ENCODE measurements around the gene IGFBP3.

The IGFBP3 gene

GRCh38 chr7:45921699-45922519 lies 837 bp upstream of the IGFBP3 start:
- DNase-seq = no peak

GRCh38 chr7:45921381-45921698 lies 268 bp upstream of the IGFBP3 start:
- DNase-seq = no peak

DNA sequence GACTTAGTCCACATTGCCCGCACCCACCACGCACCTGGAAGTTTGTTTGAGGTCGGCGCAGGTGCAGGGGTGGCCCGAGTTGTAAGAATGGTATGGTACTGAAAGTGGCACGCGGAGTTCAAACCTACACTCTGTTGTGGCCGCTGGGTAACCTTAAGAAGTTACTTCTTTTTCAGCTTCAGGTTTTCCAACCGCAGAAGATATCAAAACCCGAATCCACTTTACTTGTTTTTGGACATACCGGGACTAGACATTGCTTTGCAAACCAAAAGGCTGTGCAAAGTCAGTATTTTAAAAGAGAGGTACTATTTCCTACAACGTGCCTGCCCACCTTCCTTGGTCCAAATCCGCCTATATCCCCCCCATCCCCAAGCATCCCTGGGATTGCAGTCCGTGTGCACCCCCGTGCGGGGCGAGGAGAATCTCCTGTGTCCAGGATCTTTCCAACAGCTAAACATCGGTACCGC lies 1.0 kb downstream of the IGFBP3 start:
- DNase-seq = no peak

GRCh38 chr7:45919231-45919784 lies 1.8 kb downstream of the IGFBP3 start:
- DNase-seq = no peak

GRCh38 chr7:45918556-45918955 lies 2.5 kb downstream of the IGFBP3 start:
- no peak for DNase-seq

- peak; percentile 35 for DNase-seq
These were observed 3.4 kb downstream of the IGFBP3 start for GRCh38 chr7:45917658-45918057.

- DNase-seq = no peak
These were observed 4.0 kb downstream of the IGFBP3 start for GRCh38 chr7:45917064-45917463.

DNA sequence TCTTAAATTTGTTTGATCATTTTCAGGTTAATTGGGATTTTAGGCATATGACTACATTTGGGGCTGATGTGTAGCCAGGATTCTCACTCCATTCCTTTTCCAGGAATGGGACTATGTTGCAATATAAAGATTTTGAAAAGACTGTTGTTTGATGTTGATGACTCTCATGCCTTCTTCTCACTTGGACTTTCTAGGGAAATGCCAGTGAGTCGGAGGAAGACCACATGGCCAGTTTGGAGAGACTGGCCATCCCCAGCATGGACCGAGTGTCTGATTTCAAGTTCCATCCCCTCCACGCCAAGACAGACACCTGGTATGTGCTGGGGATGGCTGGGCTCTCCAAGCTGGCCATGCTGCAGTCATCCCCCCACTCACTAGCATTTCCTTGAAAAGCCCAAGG lies 5.5 kb downstream of the IGFBP3 start:
- no peak for DNase-seq

DNA sequence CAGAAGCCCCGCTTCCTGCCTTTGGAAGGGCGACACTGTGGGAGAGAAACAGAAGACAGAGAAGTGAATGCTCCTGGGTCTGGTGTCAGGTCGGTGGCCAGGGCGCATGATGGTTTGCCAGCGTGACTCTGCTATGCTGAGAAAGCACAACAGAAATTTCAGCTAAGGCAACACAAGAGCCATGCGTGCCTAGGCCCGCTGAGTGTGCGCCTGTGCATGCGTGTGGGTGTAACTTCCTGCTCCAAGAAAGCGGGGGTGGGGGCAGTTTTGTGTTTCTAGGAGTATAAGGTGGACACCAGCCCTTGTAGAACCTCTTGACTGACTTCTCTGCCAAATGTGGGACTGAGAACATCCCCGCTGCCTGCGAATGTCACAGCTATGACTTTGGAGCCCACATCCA lies 6.2 kb downstream of the IGFBP3 start:
- DNase-seq = no peak

- DNase-seq = no peak
These were observed 8.1 kb downstream of the IGFBP3 start for GRCh38 chr7:45912972-45913371.

DNA sequence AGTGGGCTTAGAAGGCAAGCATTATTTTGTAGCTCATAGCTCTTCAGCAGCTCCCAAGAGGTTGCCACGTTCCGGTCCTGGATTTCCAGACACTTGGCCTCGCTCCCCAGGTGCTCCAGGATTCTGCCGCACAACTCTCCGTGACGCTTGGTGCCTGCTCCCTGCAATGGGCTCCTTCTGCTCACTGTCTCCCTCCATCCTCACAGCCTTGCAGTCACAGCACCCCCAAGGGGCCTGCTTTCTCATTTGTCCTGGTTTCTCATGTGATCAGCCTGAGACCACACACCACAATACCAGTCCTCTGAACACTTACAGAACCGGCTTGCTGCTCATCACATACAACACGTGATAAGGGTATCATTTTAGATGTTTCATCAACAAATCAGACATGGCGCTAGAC lies 9.8 kb downstream of the IGFBP3 start:
- DNase-seq = no peak

DNA sequence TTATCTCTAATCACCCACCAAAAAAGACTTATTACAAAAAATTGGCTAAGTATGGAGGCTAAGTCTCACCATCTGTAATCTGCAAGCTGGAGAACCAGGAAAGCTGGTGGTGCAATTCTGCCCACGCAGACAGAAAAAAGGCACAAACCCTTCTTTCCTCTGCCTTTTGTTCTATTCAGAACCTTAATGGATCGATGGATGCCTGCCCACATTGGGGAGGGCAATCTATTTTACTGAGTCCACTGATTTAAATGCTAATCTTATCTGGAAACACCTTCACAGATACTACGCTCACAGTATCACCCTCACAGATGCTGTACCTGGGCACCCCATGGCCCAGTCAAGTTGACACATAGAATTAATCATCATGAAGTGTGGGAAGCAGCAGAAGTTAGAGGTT lies 10.2 kb downstream of the IGFBP3 start:
- DNase-seq = no peak

- no peak for DNase-seq
These were observed 11.5 kb downstream of the IGFBP3 start for GRCh38 chr7:45909561-45909960.

GRCh38 chr7:45902820-45903219 lies 18.3 kb downstream of the IGFBP3 start:
- no peak for DNase-seq

GRCh38 chr7:45901566-45901965 lies 19.5 kb downstream of the IGFBP3 start:
- no peak for DNase-seq

DNA sequence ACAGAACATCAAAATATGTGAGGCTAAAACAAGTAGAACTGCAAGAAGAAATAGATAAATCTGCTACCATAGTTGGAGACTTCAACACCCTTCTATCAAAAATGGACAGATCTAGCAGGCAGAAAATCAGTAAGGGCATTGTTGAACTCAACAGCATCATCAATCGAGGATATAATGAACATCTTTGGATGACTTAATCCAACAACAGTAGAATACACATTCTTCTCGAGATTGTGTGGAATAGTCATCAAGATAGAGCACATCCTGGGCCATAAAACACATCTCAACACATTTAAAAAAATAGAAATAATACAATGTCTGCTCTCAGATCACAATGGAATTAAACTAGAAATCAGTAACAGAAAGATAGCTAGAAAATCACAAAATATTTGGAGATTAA lies 22.9 kb downstream of the IGFBP3 start:
- no peak for DNase-seq

DNA sequence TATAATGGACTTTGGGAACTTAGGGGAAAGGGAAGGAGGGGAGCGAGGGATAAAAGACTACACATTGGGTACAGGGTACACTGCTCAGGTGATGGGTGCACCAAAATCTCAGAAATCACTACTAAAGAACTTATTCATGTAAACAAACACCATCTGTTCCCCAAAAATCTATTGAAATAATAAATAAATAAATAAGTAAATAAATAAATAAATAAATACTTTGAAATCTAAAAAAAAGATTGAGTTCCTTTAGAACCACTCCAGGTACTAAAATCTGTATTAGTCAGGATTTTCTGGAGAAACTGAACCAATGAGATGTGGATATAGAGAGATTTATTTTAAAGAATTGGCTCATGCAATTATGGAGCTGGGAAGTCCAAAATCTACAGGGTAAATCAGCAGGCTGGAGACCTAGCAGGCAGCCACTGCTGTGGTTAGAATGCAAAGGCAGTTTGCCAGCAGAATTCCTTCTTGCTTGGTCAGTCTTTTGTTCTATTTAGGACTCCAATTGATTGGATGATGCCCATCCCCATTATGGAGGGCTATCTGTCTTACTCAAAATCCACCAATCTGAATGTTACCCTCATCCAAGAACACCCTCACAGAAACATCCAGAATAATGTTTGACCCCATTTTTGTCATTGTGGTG lies 23.9 kb downstream of the IGFBP3 start:
- DNase-seq = no peak

DNA sequence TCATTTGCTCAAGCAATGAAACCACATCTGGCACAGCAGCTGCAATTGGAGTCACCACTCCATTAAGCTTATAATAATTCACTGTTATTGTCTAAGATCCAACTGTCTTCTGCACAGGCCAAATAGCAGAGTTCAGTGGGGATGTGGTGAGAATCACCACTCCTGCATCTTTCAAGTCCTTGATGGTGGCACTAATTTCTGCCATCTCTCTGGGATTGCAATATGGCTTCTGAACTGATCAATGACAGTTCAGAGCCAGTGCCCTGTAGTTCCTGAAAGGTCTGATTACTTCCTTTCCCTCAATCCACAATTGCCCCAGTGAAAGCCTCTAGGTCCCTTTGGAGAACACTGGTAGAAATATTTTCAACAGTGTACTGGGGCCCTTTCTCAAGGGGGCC lies 26.4 kb downstream of the IGFBP3 start:
- DNase-seq = no peak

GRCh38 chr7:45893996-45894664 lies 26.9 kb downstream of the IGFBP3 start:
- DNase-seq = no peak

GRCh38 chr7:45893374-45893995 lies 27.6 kb downstream of the IGFBP3 start:
- DNase-seq = no peak

GRCh38 chr7:45892407-45893035 lies 28.6 kb downstream of the IGFBP3 start:
- no peak for DNase-seq

DNA sequence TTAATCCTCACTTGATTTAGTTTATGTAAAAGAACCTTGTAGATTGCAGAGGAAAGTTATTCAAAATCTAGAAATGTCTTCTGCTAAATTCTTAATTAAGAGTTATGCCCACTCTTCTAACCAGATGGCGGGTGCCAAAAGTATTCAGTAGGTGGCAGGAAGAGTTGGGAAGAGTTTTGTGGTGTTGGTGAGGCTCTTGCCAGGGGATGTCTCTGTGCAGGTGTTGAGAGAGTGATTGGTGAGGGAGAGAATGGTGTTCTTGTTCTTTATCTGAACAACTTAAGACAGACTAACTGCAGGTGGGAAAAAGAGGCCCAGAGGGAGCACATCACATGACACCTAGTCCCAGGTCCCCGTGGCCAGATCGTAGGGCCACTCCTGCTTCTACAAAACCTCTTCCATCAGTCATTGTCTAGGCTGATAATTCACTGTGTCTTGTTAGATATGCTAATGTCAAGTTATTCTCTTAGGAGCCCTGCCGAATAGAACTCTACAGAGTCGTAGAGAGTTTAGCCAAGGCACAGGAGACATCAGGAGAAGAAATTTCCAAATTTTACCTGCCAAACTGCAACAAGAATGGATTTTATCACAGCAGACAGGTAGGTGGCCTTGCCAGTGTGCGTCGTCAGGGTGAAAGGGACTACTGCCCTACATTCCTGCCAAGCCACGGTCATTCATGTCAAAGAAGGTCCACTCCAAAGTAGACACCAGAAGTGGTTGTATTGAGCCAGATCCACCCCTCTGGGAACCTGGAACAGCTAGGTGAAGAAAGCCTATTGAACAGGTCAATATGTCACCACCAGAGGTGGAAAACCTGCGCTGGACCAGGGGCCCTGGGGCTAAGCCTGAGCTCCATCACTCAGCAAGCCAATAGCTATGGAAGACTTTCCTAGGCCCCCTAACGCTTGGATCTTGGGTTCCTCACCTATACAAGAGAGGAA lies 29.3 kb downstream of the IGFBP3 start:
- DNase-seq = no peak
